HG02678 (cell line): ENCODE measurements around the gene USP25.

Experiments used
- ATAC-seq: cut with Tn5 transposase; IDR thresholded peaks from one replicate; pipeline ENCODE4 v1.9.1; 2021; ENCODE audit warnings: mild to moderate bottlenecking, moderate library complexity; ENCODE audit not compliant: unreplicated experiment

USP25 gene

GRCh38 chr21:15929536-15929935, 199.8 kb downstream of the USP25 start:
- ATAC-seq, result no peak
